SU-DHL-6 (cell line): ENCODE results near the gene CLPTM1L.

Experiments used
- H2AFZ ChIP-seq: fragments of 200-600 bp; sonication (generic); 2 replicates; pipeline ENCODE4 v1.6.1; 2014; ENCODE audit warnings: low read depth, mild to moderate bottlenecking, moderate library complexity, mixed read lengths, antibody characterized with exemption, low read length; ENCODE audit not compliant: severe bottlenecking
- H3F3A ChIP-seq: fragments of 200-600 bp; shearing (Covaris generic); 2 replicates; pipeline ENCODE4 v1.6.0; 2016; ENCODE audit warnings: antibody characterized with exemption, mild to moderate bottlenecking; ENCODE audit not compliant: insufficient read depth
- H3K27ac ChIP-seq: fragments of 200-600 bp; sonication (generic); 2 replicates; pipeline ENCODE4 v1.5.1; 2016; ENCODE audit warnings: low read depth, mild to moderate bottlenecking, low read length, moderate library complexity, mixed read lengths
- H3K27me3 ChIP-seq: fragments of 200-600 bp; sonication (generic), shearing (Covaris generic); 2 replicates; pipeline ENCODE4 v1.6.0; 2014; ENCODE audit warnings: mild to moderate bottlenecking, low read length
- H3K36me3 ChIP-seq: fragments of 200-600 bp; sonication (generic); 2 replicates; pipeline ENCODE4 v1.6.1; 2014; ENCODE audit warnings: mild to moderate bottlenecking, low read length, mixed read lengths
- H3K4me2 ChIP-seq: fragments of 300-600, 200-600 bp; shearing (Covaris generic), sonication (generic); 2 replicates; pipeline ENCODE4 v1.6.0; 2014; ENCODE audit warnings: low read length, low read depth, mild to moderate bottlenecking; ENCODE audit not compliant: poor library complexity, severe bottlenecking
- H3K4me3 ChIP-seq: fragments of 200-600 bp; sonication (generic); 2 replicates; pipeline ENCODE4 v1.5.1; 2014; ENCODE audit warnings: antibody characterized with exemption, low read length, mild to moderate bottlenecking, mixed read lengths; ENCODE audit not compliant: insufficient read depth, poor library complexity, severe bottlenecking
- H3K79me2 ChIP-seq: fragments of 200-600 bp; sonication (generic); 2 replicates; pipeline ENCODE4 v1.6.1; 2014; ENCODE audit warnings: mild to moderate bottlenecking, low read length, moderate library complexity; ENCODE audit not compliant: insufficient read depth
- H3K9ac ChIP-seq: fragments of 200-600 bp; sonication (generic); 2 replicates; pipeline ENCODE4 v1.7.0; 2014; ENCODE audit warnings: mild to moderate bottlenecking, low read length
- H3K9me2 ChIP-seq: fragments of 200-600 bp; sonication (generic); replicated peaks from 2 replicates; pipeline ENCODE4 v1.6.1; 2014; ENCODE audit warnings: low read length; ENCODE audit not compliant: insufficient read depth
- H3K9me3 ChIP-seq: fragments of 200-600 bp; sonication (generic); 2 replicates; pipeline ENCODE4 v1.6.1; 2014; ENCODE audit warnings: low read length, mixed read lengths; ENCODE audit not compliant: insufficient read depth
- H4K20me1 ChIP-seq: fragments of 200-600 bp; sonication (generic); 2 replicates; pipeline ENCODE4 v1.6.1; 2014; ENCODE audit warnings: low read depth, mild to moderate bottlenecking, antibody characterized with exemption, low read length, moderate library complexity, mixed read lengths
- EZH2phosphoT487 ChIP-seq: fragments of 200-600 bp; sonication (generic), shearing (Covaris generic); conservative IDR thresholded peaks from 2 replicates; pipeline ENCODE4 v1.6.1; 2018; ENCODE audit warnings: mild to moderate bottlenecking, antibody characterized with exemption, low read length, moderate library complexity, mixed read lengths
- TF ChIP-seq, protein P1 (sequence below): fragments of 200-600 bp; sonication (generic); IDR thresholded peaks from one replicate; pipeline ENCODE4 v1.5.1; 2017; ENCODE audit warnings: antibody characterized with exemption, mild to moderate bottlenecking, low read length, moderate library complexity; ENCODE audit not compliant: insufficient read depth, poor library complexity, severe bottlenecking

The CLPTM1L gene

DNA sequence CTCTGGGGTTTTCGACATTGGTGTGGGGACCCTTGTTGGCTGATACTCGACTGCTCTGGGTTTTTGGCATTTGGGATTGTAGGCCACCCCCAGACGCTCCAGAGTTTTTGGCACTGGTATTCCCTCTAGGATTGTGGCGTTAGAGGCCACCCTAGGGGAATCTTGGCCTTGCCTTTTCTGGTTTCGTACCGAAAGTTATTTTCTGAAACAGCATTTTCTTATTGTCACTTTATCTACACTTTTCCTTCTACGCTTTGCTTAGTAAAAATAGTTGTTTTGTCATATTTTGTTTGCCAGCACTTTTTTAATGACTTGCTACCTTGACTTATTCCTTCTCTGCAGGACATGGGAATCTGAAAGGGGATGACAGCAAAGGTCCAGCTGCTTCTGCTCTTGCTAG, 25.1 kb upstream of the CLPTM1L start:
- no peaks in the 10 kb centered on the region for H3F3A ChIP-seq
- H3K4me2 ChIP-seq: no peak overlapping the region
- no peaks in the 10 kb centered on the region for H3K27me3 ChIP-seq
- no peak overlapping the region for H3K9ac ChIP-seq
- no peaks in the 10 kb centered on the region for H3K79me2 ChIP-seq
- H3K9me3 ChIP-seq: no peaks in the 10 kb centered on the region
- no peak overlapping the region for H3K27ac ChIP-seq
- no peak overlapping the region for H2AFZ ChIP-seq
- no peaks in the 10 kb centered on the region for H3K9me2 ChIP-seq
- H4K20me1 ChIP-seq: no peaks in the 10 kb centered on the region
- H3K36me3 ChIP-seq: no peaks in the 10 kb centered on the region
- no peak for TF ChIP-seq EZH2phosphoT487
- TF ChIP-seq, protein P1, sequence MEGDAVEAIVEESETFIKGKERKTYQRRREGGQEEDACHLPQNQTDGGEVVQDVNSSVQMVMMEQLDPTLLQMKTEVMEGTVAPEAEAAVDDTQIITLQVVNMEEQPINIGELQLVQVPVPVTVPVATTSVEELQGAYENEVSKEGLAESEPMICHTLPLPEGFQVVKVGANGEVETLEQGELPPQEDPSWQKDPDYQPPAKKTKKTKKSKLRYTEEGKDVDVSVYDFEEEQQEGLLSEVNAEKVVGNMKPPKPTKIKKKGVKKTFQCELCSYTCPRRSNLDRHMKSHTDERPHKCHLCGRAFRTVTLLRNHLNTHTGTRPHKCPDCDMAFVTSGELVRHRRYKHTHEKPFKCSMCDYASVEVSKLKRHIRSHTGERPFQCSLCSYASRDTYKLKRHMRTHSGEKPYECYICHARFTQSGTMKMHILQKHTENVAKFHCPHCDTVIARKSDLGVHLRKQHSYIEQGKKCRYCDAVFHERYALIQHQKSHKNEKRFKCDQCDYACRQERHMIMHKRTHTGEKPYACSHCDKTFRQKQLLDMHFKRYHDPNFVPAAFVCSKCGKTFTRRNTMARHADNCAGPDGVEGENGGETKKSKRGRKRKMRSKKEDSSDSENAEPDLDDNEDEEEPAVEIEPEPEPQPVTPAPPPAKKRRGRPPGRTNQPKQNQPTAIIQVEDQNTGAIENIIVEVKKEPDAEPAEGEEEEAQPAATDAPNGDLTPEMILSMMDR: no peak
- H3K4me3 ChIP-seq: no peak overlapping the region

DNA sequence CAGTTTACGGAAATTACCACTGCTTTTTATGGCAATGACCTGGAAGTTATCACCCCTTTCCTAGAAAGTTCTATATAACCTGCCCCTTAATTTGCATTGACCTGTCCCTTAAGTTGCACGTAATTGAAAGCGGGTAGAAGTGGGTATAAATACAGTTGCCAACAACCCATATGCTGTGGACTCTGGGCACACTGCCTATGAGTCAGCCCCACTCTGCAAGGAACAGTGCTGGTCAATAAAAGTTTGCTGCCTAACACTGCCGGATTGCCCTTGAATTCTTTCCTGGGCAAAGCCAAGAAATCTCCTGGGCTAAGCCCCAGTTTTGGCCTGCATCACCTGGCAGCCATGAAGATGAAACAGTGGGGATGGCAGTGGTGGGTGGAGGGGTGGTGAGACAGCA, 23.9 kb upstream of the CLPTM1L start:
- TF ChIP-seq EZH2phosphoT487: no peak
- TF ChIP-seq, protein P1: no peak
- Histone ChIP-seq H3K4me2 (no peak overlapping the region), H3K36me3 (no peaks in the 10 kb centered on the region), H2AFZ (no peak overlapping the region), H3K79me2 (no peaks in the 10 kb centered on the region), H3K9me3 (no peaks in the 10 kb centered on the region), H3K27ac (no peak overlapping the region), H3K9ac (no peak overlapping the region), H3K4me3 (no peak overlapping the region), H3F3A (no peaks in the 10 kb centered on the region), H4K20me1 (no peaks in the 10 kb centered on the region), H3K27me3 (no peaks in the 10 kb centered on the region), H3K9me2 (no peaks in the 10 kb centered on the region)

DNA sequence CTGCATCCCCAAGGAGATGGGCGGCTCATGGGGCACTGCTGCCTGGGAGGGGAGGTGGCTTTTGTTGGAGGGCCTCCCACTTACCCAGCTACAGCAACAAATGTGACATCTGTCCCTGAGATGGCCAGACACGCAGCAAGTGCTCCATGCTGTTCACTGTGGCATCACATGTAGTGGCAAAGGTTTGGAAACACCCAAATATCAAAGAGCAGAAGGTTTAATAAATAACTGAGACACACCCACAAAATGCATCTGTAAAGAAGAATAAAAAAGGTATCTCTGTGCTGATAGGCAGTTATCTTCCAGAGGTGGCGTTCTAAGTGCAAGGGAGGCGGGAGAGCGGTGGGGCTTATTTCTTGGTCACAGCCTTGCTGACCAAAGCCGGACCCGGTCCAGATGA, 23.3 kb upstream of the CLPTM1L start:
- Histone ChIP-seq H3K27me3 (no peaks in the 10 kb centered on the region), H3K4me3 (no peak overlapping the region), H4K20me1 (no peaks in the 10 kb centered on the region), H3K9me2 (no peaks in the 10 kb centered on the region), H3K36me3 (no peaks in the 10 kb centered on the region), H2AFZ (no peak overlapping the region), H3K27ac (no peak overlapping the region), H3K4me2 (no peak overlapping the region), H3K79me2 (no peaks in the 10 kb centered on the region), H3K9me3 (no peaks in the 10 kb centered on the region), H3F3A (no peaks in the 10 kb centered on the region), H3K9ac (no peak overlapping the region)
- TF ChIP-seq EZH2phosphoT487: no peak
- TF ChIP-seq, protein P1: no peak
